K562 (cell line): Measurements from ENCODE around the gene PPDPF.

Experiments
- CTCF ChIP-seq, 3 experiments: IDR thresholded peaks in 2 of 3; conservative IDR thresholded peaks in 1 of 3; 2 replicates each; pipeline ENCODE4 v1.5.1; 2011 to 2012; ENCODE audit warnings: low read length in 3 of 3, mild to moderate bottlenecking in 3 of 3, control low read depth in 2 of 3, improper control_type of control experiment in 1 of 3, inconsistent platforms in 1 of 3, low read depth in 1 of 3, mixed read lengths in 1 of 3, moderate library complexity in 1 of 3; ENCODE audit not compliant: insufficient read depth in 2 of 3
- E2F6 ChIP-seq, 2 experiments: IDR thresholded peaks; 2 replicates each; pipeline ENCODE4 v1.6.1; 2011; ENCODE audit warnings: borderline replicate concordance in 1 of 2, control low read depth in 1 of 2, low read depth in 1 of 2, low read length in 1 of 2, mild to moderate bottlenecking in 1 of 2, mixed read lengths in 1 of 2, moderate library complexity in 1 of 2; ENCODE audit not compliant: insufficient read depth in 1 of 2, insufficient read length in 1 of 2, poor library complexity in 1 of 2, severe bottlenecking in 1 of 2; ENCODE audit errors: extremely low read depth in 1 of 2
- ELF4 ChIP-seq: fragments of 450-650 bp; formaldehyde crosslinking; IDR thresholded peaks from 2 replicates; pipeline ENCODE4 v1.4.0; 2022; ENCODE audit warnings: missing genetic modification characterization
- HDAC3 ChIP-seq: fragments of 450-650 bp; IDR thresholded peaks from 2 replicates; pipeline ENCODE4 v1.6.1; 2018; ENCODE audit warnings: borderline replicate concordance, mild to moderate bottlenecking, moderate library complexity; ENCODE audit not compliant: partially characterized antibody
- HIVEP1 ChIP-seq: fragments of 250-450 bp; sonication (Bioruptor Pico); IDR thresholded peaks from 2 replicates; pipeline ENCODE4 v1.4.0; 2020; ENCODE audit warnings: mild to moderate bottlenecking
- ILF3 ChIP-seq: fragments of 450-650 bp; IDR thresholded peaks from 2 replicates; pipeline ENCODE4 v1.6.1; 2018; ENCODE audit warnings: antibody characterized with exemption, mild to moderate bottlenecking, moderate library complexity, borderline replicate concordance
- KDM5B ChIP-seq: fragments of 200-600 bp; sonication (generic); IDR thresholded peaks from 2 replicates; pipeline ENCODE4 v1.6.1; 2012; ENCODE audit warnings: low read depth, mild to moderate bottlenecking, moderate library complexity, low read length, control low read depth, inconsistent platforms; ENCODE audit not compliant: insufficient replicate concordance
- MXI1 ChIP-seq: IDR thresholded peaks from 2 replicates; pipeline ENCODE4 v1.6.1; 2011; ENCODE audit warnings: low read depth, mild to moderate bottlenecking, improper control_type of control experiment, low read length
- POLR2A ChIP-seq: fragments of 450-650 bp; conservative IDR thresholded peaks from 2 replicates; pipeline ENCODE4 v1.6.1; 2016
- SIX5 ChIP-seq, 2 experiments: IDR thresholded peaks; 2 replicates each; pipeline ENCODE4 v1.6.1; 2011; ENCODE audit warnings: low read length in 2 of 2, borderline replicate concordance in 1 of 2, low read depth in 1 of 2, mild to moderate bottlenecking in 1 of 2, moderate library complexity in 1 of 2; ENCODE audit not compliant: insufficient read depth in 1 of 2
- ZBTB17 ChIP-seq: fragments of 450-650 bp; formaldehyde crosslinking; IDR thresholded peaks from 2 replicates; pipeline ENCODE4 v1.4.0; 2020; ENCODE audit warnings: mild to moderate bottlenecking
- ZKSCAN1 ChIP-seq: fragments of 150-350 bp; IDR thresholded peaks from 2 replicates; pipeline ENCODE4 v1.6.1; 2016; ENCODE audit warnings: low read depth, low read length
- ZNF274 ChIP-seq: IDR thresholded peaks from 2 replicates; pipeline ENCODE4 v1.6.1; 2011; ENCODE audit warnings: low read depth, mild to moderate bottlenecking, low read length, moderate library complexity, borderline replicate concordance
- ZNF445 ChIP-seq: fragments of 250-450 bp; sonication (Bioruptor Pico); IDR thresholded peaks from 2 replicates; pipeline ENCODE4 v1.4.0; 2020; ENCODE audit warnings: low read depth, mild to moderate bottlenecking, moderate library complexity

DNA sequence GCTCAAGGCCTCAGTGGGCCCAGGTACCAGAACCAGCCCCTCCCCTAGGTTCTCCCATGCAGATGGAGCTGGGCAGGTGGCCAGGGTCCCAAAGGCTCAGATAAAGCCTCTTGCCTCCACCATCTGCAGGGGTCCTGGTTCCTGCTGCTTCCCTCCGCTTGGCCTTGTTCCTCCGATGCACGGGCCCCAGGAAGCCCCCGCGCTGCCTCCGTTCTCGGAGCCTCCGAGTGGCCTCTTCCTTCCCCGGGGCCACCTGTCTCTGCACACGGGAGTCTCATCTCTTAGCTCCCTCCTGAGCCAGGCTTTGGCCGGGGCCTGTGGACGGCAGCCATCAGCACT is 18.5 kb downstream of the PPDPF start:
- TF ChIP-seq ZNF445 (CRISPR knock-in tag) (no peak), ILF3 (no peak), CTCF (IDR thresholded peaks at IDR 0.05 in 2 of 3, conservative IDR thresholded peaks at IDR 0.05 in 1 of 3; ENCODE audit: insufficient read depth in 2 of 3, low read depth in 1 of 3, low read length in 3 of 3) (no peak), POLR2A (no peak), MXI1 (no peak), ZKSCAN1 (no peak), ZBTB17 (CRISPR knock-in tag) (no peak), HDAC3 (no peak), KDM5B (no peak), E2F6 (IDR thresholded peaks at IDR 0.05; ENCODE audit: borderline replicate concordance in 1 of 2, extremely low read depth in 1 of 2, insufficient read depth in 1 of 2, insufficient read length in 1 of 2, low read depth in 1 of 2, low read length in 1 of 2, poor library complexity in 1 of 2, severe bottlenecking in 1 of 2) (no peak), HIVEP1 (CRISPR knock-in tag) (no peak), ZNF274 (no peak), ELF4 (CRISPR knock-in tag) (no peak), SIX5 (IDR thresholded peaks at IDR 0.05; ENCODE audit: borderline replicate concordance in 1 of 2, insufficient read depth in 1 of 2, low read depth in 1 of 2, low read length in 2 of 2) (no peak)
